Bronchial epithelial cell (primary cell): Measurements from ENCODE around the gene TANC1. TPM values are rescaled to one million over a fixed set of nuclear protein-coding genes. Genes with fewer than 3 reads are reported as not detected.

Source experiments
- DNase-seq: peaks from one replicate; pipeline ENCODE4 v3.0.0-alpha.2; 2010; ENCODE audit warnings: low read depth
- FAIRE-seq: peaks from 2 replicates; lab custom pipeline; 2011; peaks lifted over from hg19 to GRCh38; lab: Jason Lieb, UNC
- H3K27me3 ChIP-seq: 2 replicates; pipeline ENCODE4 v1.5.1; 2011; ENCODE audit warnings: low read length; ENCODE audit not compliant: control insufficient read depth, insufficient read depth
- H3K36me3 ChIP-seq: 2 replicates; pipeline ENCODE4 v1.5.1; 2011; ENCODE audit warnings: low read length; ENCODE audit not compliant: control insufficient read depth, insufficient read depth
- H3K4me3 ChIP-seq: 2 replicates; pipeline ENCODE4 v1.5.1; 2011; ENCODE audit warnings: mild to moderate bottlenecking, low read depth, low read length, control low read depth
- total RNA-seq: library from RNA; depleted of rRNA; stranded (reverse); fragments of >200 nt; gene quantifications from 2 replicates; pipeline ENCODE4 v1.2.1, GENCODE V29; 2014
- TF ChIP-seq, protein P1 (sequence below): IDR thresholded peaks from 2 replicates; pipeline ENCODE4 v1.5.1; 2011; ENCODE audit warnings: mild to moderate bottlenecking, moderate library complexity, low read length, control low read depth, inconsistent platforms; ENCODE audit not compliant: insufficient read depth, severe bottlenecking

TANC1 gene
- total RNA-seq, 1 donor from 2014 or later = 29.5 TPM

DNA sequence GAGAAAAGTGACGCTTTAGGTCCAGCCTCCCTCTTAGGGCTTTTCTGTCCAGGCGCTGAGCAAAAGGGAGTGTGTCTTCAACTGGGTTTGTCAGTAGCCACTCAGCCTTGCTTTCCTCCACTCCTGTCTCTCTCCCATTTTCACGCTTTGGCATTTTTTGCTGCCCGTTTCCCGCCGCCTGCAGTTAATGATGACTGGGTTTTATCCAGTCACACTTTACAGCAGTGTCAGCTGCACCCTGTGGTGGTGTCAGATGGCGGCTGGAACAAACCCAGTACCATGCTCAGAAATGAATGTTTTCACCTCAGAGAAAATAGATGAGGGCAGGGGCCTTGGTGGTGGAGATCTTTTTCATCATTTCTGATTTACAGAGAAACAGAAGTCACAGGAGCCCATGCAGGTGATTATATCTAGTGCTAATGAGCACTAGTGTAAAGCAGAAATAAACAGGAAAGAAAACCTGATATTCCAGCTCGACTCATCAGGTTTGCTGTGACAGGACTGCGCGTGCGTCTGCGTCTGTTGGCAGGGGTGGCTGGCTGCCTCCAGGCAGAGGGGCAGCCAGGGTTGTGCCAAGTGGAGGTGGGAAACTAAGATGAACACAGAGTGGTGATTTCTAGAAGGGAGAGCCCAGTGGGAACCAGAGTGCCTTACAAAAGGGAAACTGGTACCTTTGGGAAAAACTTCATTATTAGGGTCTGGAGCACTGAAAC is 139.9 kb downstream of the TANC1 start:
- Histone ChIP-seq H3K27me3 (no peaks in the 10 kb centered on the region), H3K4me3 (no peak overlapping the region), H3K36me3 (no peaks in the 10 kb centered on the region)
- DNase-seq (peak; percentile 24), FAIRE-seq (no peak)
- TF ChIP-seq, protein P1, sequence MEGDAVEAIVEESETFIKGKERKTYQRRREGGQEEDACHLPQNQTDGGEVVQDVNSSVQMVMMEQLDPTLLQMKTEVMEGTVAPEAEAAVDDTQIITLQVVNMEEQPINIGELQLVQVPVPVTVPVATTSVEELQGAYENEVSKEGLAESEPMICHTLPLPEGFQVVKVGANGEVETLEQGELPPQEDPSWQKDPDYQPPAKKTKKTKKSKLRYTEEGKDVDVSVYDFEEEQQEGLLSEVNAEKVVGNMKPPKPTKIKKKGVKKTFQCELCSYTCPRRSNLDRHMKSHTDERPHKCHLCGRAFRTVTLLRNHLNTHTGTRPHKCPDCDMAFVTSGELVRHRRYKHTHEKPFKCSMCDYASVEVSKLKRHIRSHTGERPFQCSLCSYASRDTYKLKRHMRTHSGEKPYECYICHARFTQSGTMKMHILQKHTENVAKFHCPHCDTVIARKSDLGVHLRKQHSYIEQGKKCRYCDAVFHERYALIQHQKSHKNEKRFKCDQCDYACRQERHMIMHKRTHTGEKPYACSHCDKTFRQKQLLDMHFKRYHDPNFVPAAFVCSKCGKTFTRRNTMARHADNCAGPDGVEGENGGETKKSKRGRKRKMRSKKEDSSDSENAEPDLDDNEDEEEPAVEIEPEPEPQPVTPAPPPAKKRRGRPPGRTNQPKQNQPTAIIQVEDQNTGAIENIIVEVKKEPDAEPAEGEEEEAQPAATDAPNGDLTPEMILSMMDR = no peak

DNA sequence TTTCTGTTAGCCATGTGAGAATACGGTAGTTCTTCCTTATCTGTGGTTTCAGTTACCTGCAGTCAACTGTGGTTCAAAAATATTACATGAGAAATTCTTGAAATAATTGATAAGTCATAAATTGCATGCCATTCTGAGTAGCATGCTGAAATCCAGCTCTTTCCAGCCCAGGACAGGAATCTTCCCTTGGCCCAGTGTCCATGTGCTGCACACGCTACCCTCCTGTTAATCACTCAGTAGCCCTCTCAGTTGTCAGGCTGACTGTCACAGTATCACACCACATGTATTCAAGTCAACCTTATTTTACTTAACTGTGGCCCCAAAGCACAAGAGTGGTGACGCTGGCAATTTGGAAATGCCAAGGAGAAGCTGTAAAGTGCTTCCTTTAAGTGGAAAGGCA is 141.1 kb downstream of the TANC1 start:
- FAIRE-seq (no peak), DNase-seq (no peak)
- no peaks in the 10 kb centered on the region for H3K27me3 ChIP-seq
- no peaks in the 10 kb centered on the region for H3K36me3 ChIP-seq
- H3K4me3 ChIP-seq = no peak overlapping the region
- TF ChIP-seq, protein P1 = no peak

DNA sequence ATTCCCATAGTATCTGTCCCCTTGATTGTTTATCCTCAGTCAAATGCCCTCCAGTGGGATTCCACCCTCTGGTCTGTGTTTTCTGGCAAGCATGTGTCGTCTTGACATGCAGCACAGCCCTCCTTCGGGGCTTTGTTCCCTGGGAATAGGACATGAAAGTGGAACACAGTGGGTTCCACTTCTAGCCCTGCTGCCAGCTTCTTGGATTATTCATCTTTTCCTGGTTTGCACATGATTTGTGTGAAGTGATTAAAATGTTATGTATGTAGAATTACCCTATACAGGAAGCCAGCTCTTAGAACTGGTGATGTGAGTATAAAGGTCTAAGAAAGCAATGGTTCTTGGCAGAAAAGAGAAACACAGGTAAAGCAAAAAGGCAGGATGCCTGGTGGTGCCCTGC is 142.3 kb downstream of the TANC1 start:
- FAIRE-seq = no peak

DNA sequence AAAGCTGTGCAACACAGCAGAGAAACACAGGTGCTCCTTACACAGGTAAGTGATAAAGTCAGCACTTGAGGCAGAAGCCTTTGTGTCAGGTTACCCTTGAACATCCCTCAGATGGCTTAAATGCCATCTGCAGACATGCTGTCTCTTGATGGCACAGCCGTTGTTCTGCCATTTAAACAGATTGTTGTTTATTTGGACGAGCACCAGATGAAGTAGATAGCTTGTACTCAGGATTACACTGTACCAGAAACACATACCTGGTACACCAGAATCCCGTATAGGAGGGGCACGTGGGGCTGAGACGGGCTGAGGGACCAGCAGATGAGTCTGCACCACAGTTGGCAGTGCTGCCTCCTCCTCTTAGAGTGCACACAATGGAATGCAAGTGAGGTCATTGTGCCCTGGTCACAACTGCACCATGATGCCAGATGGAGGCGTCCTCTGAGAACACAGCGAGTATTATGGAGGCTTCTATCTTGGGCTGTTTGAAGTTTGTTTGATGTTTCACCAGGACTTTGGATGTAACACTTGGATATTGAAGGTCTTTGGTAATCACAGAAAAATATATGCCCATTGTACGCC is 143.0 kb downstream of the TANC1 start:
- TF ChIP-seq, protein P1 = no peak
- FAIRE-seq = no peak
- Histone ChIP-seq H3K27me3 (no peaks in the 10 kb centered on the region), H3K36me3 (no peaks in the 10 kb centered on the region), H3K4me3 (no peak overlapping the region)
- DNase-seq = no peak

More for the DNA sequence above, 142.3 kb downstream of the TANC1 start:
- H3K27me3 ChIP-seq = no peaks in the 10 kb centered on the region
- no peaks in the 10 kb centered on the region for H3K36me3 ChIP-seq
- H3K4me3 ChIP-seq = no peak overlapping the region
- TF ChIP-seq, protein P1 = no peak
- no peak for DNase-seq

DNA sequence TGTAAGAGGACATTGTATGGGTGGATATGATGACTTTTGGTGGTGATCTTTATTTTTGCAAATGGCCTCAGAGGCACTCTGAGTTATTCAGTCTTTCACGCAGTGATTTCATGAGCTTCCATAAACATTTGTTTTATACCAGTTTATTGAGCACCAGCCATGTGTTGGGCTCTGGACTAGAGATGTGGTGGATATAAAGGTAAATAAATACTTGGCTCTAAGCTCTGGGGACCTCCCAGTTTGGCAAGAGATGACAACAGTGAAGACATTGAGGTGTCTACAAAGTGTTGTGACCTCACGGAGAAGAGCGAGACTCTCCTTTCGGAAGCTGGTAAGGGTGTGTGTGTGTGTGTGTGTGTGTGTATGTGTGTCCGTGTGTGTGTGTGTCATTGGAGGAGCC is 146.4 kb downstream of the TANC1 start:
- Histone ChIP-seq H3K27me3 (no peaks in the 10 kb centered on the region), H3K4me3 (no peak overlapping the region), H3K36me3 (peaks cover 1% of the 10 kb centered on the region)
- TF ChIP-seq, protein P1 = no peak
- DNase-seq (no peak), FAIRE-seq (no peak)
